OCI-LY1 (cell line): ENCODE results near the gene IRF2.

Source experiments
- H2AFZ ChIP-seq: fragments of 200-600 bp; sonication (generic), shearing (Covaris generic); 2 replicates; pipeline ENCODE4 v1.6.0; 2014; ENCODE audit warnings: antibody characterized with exemption, mild to moderate bottlenecking, low read length
- H3F3A ChIP-seq: fragments of 200-600 bp; sonication (generic), shearing (Covaris generic); 2 replicates; pipeline ENCODE4 v1.6.0; 2014; ENCODE audit warnings: mild to moderate bottlenecking, antibody characterized with exemption, low read length, moderate library complexity; ENCODE audit not compliant: insufficient read depth
- H3K27ac ChIP-seq: fragments of 200-600 bp; sonication (generic); 2 replicates; pipeline ENCODE4 v1.5.1; 2014; ENCODE audit warnings: low read length, mixed run types, mild to moderate bottlenecking, low read depth; ENCODE audit not compliant: poor library complexity, severe bottlenecking
- H3K27me3 ChIP-seq: fragments of 200-600 bp; sonication (generic); 2 replicates; pipeline ENCODE4 v1.6.0; 2014; ENCODE audit warnings: antibody characterized with exemption, mild to moderate bottlenecking, low read length, moderate library complexity; ENCODE audit not compliant: insufficient read depth
- H3K36me3 ChIP-seq: fragments of 200-600 bp; sonication (generic); 2 replicates; pipeline ENCODE4 v1.6.1; 2014; ENCODE audit warnings: mild to moderate bottlenecking, antibody characterized with exemption, low read length, moderate library complexity, mixed read lengths; ENCODE audit not compliant: insufficient read depth
- H3K4me1 ChIP-seq: fragments of 200-600 bp; sonication (generic); 2 replicates; pipeline ENCODE4 v1.5.1; 2014; ENCODE audit warnings: mild to moderate bottlenecking, low read length, moderate library complexity; ENCODE audit not compliant: insufficient read depth, severe bottlenecking
- H3K4me2 ChIP-seq: fragments of 200-600 bp; sonication (generic), shearing (Covaris generic); 2 replicates; pipeline ENCODE4 v1.6.1; 2014; ENCODE audit warnings: low read length
- H3K4me3 ChIP-seq: fragments of 200-600 bp; sonication (generic); 2 replicates; pipeline ENCODE4 v1.5.1; 2014; ENCODE audit warnings: low read length, low read depth, mild to moderate bottlenecking, mixed read lengths; ENCODE audit not compliant: poor library complexity, severe bottlenecking
- H3K79me2 ChIP-seq: fragments of 200-600 bp; shearing (Covaris generic); 2 replicates; pipeline ENCODE4 v1.6.1; 2016; ENCODE audit warnings: mixed run types, low read length, mixed read lengths; ENCODE audit not compliant: insufficient read depth
- H3K9ac ChIP-seq: fragments of 200-600 bp; sonication (generic), shearing (Covaris generic); 2 replicates; pipeline ENCODE4 v1.6.1; 2014; ENCODE audit warnings: mild to moderate bottlenecking, low read length, mixed read lengths
- H3K9me2 ChIP-seq: fragments of 200-600 bp; sonication (generic), shearing (Covaris generic); 2 replicates; pipeline ENCODE4 v1.6.1; 2014; ENCODE audit warnings: low read depth, mild to moderate bottlenecking, low read length, mixed read lengths
- H3K9me3 ChIP-seq: fragments of 200-600 bp; shearing (Covaris generic); 2 replicates; pipeline ENCODE4 v1.6.1; 2014; ENCODE audit warnings: low read length, mixed read lengths
- H4K20me1 ChIP-seq: fragments of 200-600 bp; sonication (generic), shearing (Covaris generic); 2 replicates; pipeline ENCODE4 v1.6.0; 2016; ENCODE audit warnings: mild to moderate bottlenecking, low read length; ENCODE audit not compliant: insufficient read depth
- CTCF ChIP-seq: fragments of 200-600 bp; sonication (generic), shearing (Covaris generic); IDR thresholded peaks from 2 replicates; pipeline ENCODE4 v1.5.1; 2017; ENCODE audit warnings: mild to moderate bottlenecking, antibody characterized with exemption, low read length, moderate library complexity, mixed read lengths
- EZH2 ChIP-seq: fragments of 200-600 bp; sonication (generic), shearing (Covaris generic); IDR thresholded peaks from 2 replicates; pipeline ENCODE4 v1.8.0; 2017; ENCODE audit warnings: borderline replicate concordance, mixed run types, mild to moderate bottlenecking, antibody characterized with exemption, low read length, moderate library complexity, mixed read lengths

IRF2 gene

GRCh38 chr4:184350964-184351363, 123.4 kb downstream of the IRF2 start:
- Histone ChIP-seq H2AFZ (no peak overlapping the region), H3K4me3 (no peak overlapping the region), H3K4me1 (peaks cover 60% of the 10 kb centered on the region), H3K9me2 (no peaks in the 10 kb centered on the region), H3K36me3 (no peaks in the 10 kb centered on the region; the same call in 1 of the 2 replicates), H3K4me2 (no peak overlapping the region), H3K79me2 (no peaks in the 10 kb centered on the region), H3K9me3 (no peaks in the 10 kb centered on the region), H3K27me3 (no peaks in the 10 kb centered on the region), H3K27ac (no peak overlapping the region), H3F3A (no peaks in the 10 kb centered on the region), H3K9ac (no peak overlapping the region), H4K20me1 (no peaks in the 10 kb centered on the region)
- no peak for TF ChIP-seq CTCF
- no peak for TF ChIP-seq EZH2

GRCh38 chr4:184350213-184350817, 124.0 kb downstream of the IRF2 start:
- Histone ChIP-seq H3K9me3 (no peaks in the 10 kb centered on the region), H3K9ac (no peak overlapping the region), H3K4me3 (no peak overlapping the region), H3K79me2 (no peaks in the 10 kb centered on the region), H3K27ac (no peak overlapping the region), H3K4me2 (no peak overlapping the region), H3K27me3 (no peaks in the 10 kb centered on the region), H3K4me1 (peaks cover 61% of the 10 kb centered on the region), H2AFZ (no peak overlapping the region), H3F3A (no peaks in the 10 kb centered on the region), H4K20me1 (no peaks in the 10 kb centered on the region), H3K9me2 (no peaks in the 10 kb centered on the region), H3K36me3 (no peaks in the 10 kb centered on the region; the same call in 1 of the 2 replicates)
- no peak for TF ChIP-seq EZH2

GRCh38 chr4:184349283-184350039, 124.9 kb downstream of the IRF2 start:
- Histone ChIP-seq H3K79me2 (no peaks in the 10 kb centered on the region), H3K27ac (no peak overlapping the region), H4K20me1 (no peaks in the 10 kb centered on the region), H3K9ac (no peak overlapping the region; the same call in 1 of the 2 replicates), H3K9me2 (no peaks in the 10 kb centered on the region), H3K36me3 (no peaks in the 10 kb centered on the region; the same call in 1 of the 2 replicates), H3K27me3 (no peaks in the 10 kb centered on the region), H3K9me3 (no peaks in the 10 kb centered on the region), H3F3A (no peaks in the 10 kb centered on the region), H2AFZ (no peak overlapping the region), H3K4me1 (peaks cover 61% of the 10 kb centered on the region), H3K4me2 (no peak overlapping the region), H3K4me3 (no peak overlapping the region)
- TF ChIP-seq CTCF = no peak
- TF ChIP-seq EZH2 = no peak
